Stimulated activated CD4-positive, alpha-beta T cell treated with anti-CD3 and anti-CD28 coated beads, Interleukin-1b, Interleukin-23, amount 100 ng/mL, for 24 hours (primary cell): ENCODE results near the gene FXYD6.

ENCODE experiments used
- DNase-seq, 4 experiments: peaks; one replicate each; pipeline ENCODE4 v3.0.0-alpha.2; 2020; ENCODE audit warnings: low read depth in 4 of 4, low spot score in 1 of 4

The FXYD6 gene

GRCh38 chr11:117796456-117796871 lies 80.0 kb downstream of the FXYD6 start:
- DNase-seq = no peak

- no peak for DNase-seq
These were observed 80.6 kb downstream of the FXYD6 start for GRCh38 chr11:117795638-117796455.

GRCh38 chr11:117794772-117795629 lies 81.5 kb downstream of the FXYD6 start:
- no peak for DNase-seq

- no peak for DNase-seq
These were observed 82.3 kb downstream of the FXYD6 start for GRCh38 chr11:117794135-117794534.

- no peak for DNase-seq
These were observed 82.9 kb downstream of the FXYD6 start for GRCh38 chr11:117793583-117793982.

- DNase-seq = no peak
These were observed 83.5 kb downstream of the FXYD6 start for GRCh38 chr11:117792992-117793391.

GRCh38 chr11:117792241-117792640 lies 84.2 kb downstream of the FXYD6 start:
- DNase-seq = no peak

- no peak for DNase-seq
These were observed 86.2 kb downstream of the FXYD6 start for GRCh38 chr11:117790279-117790678.

GRCh38 chr11:117789241-117789640 lies 87.2 kb downstream of the FXYD6 start:
- DNase-seq = no peak
